ENCODE measurements around the gene FBXO41. TPM values are rescaled to one million over a fixed set of nuclear protein-coding genes. Genes with fewer than 3 reads are reported as not detected.

Gene FBXO41
- total RNA-seq: 0.38 and 1.1 TPM in 2 replicates

DNA sequence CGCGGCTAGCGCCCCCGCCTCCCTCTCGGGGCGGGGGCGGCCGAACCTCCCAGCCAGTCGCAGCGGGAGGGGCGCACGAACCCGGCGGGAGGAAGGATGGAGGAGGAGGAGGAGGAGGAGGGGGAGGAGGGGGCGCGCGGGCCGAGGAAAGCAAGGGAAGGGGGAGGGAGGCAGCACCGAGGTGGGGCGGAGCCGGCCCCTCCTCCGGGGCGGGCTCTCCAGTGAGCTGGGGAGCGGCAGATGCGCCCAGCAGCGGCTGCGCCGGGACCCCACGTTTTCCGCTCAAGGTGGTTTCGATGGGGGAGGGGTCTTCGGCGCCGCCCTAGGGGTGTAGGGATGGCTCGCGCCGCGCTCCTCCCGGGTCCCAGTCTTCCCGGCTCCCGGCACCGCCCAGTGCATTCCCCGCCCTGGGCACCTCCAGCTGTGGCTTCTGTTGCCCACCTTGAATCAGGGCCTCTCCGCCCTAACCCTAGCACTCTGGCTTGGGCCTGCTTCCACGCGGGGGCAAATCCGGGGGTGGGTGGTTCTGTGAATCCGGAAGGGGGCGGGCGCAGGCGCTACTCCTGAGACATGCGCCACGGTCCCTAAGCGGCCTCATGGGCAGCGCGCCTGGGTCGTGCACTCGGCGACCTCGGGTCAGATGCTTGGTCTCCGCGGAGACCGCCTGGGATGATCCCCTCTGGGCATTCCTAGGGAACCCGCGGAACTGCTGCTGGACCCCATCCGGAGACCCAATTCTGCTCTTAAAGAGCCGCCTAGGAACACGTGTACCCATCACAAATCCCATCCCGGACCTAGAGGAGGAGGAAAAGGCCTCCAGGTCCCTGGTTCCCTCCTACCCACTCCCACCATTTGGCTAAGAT, at the start of gene FBXO41:
TSS of gene FBXO41 (minus strand) at position 183 of the 863 bp plus-strand sequence. CDS start 14,848 bp downstream, outside the sequence.

DNA sequence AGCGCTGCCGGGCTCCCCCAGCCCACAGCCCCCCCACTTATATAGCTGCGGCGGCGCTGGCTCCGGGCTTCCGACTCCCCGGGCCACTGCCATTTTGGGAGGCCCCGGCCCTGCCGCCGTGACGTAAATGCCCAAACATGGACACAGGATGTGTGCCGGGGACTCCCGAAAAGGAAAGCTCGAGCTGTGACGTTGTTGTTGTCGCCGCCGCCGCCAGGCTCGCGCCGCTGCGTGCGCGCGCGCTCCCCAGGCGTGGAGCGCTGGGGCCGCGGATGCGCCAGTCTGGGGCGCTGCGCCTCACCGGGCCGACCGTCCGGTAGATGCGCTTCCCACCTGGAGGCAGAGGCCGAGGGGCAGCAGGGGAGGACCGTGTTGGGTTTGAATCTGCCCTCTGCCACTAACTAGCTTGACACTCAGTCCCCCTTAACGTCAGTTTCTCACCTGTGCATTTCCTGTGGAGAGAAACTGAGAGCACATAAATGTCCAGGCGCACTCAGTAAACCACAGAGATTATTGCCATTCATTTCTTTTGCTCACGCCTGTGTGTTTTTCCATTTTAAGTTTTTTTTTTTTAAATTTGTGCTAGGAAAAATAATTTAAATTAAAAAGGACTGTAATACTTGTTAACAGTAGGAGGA, 9.4 kb upstream of the FBXO41 start, which contains the start of gene EGR4:
TSS of gene EGR4 (minus strand) at position 15 of the 638 bp plus-strand sequence. CDS start 231 bp downstream, outside the sequence.

GRCh38 chr2:73233932-73234832, 50.1 kb downstream of the FBXO41 start, which contains the start of gene CCT7:
Gene CCT7 (plus strand): TSS chr2:73234308. CDS start chr2:73234379, 71 bp downstream.

DNA sequence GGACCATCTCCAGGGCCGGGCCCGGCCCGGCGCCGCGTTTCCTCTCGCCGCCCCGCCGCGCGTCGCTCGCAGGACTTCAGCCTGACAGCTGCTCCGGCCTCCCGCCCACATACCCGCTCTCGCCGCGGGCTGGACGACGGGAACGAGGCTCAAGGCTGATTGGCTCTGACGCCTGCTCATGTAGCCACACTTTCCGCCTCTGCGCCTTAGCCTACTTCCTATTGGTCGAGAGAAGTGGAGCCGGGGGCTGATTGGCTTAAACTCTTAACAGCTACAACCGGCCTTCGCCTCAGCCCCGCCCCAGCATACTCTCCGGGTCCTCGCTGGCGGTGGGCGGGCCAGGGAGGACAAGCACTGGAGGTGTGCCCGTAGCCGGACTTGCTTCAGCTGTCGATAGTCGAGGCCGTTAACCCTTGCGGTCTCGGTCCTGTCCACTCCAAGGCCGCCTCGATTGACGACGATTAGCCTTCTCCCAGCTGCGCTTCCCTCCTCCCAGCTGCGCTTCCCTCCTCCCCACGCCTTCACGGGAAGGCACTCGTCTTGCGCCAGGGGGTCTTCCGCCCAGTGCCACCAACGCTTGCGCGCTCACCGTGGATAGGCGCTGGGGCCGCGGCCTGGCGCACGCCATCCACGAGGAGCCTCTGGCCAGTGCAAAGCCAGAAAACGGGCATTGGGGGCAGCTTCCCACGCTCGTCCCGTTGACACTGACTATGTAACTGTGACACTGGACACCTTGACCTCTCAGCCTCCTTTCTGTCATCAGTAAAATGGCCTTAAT, 50.9 kb downstream of the FBXO41 start, which contains the start of gene PRADC1:
TSS of gene PRADC1 (minus strand) at position 86 of the 778 bp plus-strand sequence. CDS start at position 7, 79 bp downstream.

GRCh38 chr2:73214120-73215035, 69.9 kb downstream of the FBXO41 start, which contains the start of gene SMYD5:
Gene SMYD5 (plus strand): TSS chr2:73214245. CDS start chr2:73214267, 22 bp downstream.

Other genes with a start within 250 kb of the FBXO41 start
- gene SFXN5, start 212.8 kb downstream of the FBXO41 start, total RNA-seq: 9.4 and 10.1 TPM in 2 replicates
- 33.0 and 41.7 TPM in 2 replicates for gene RAB11FIP5, start 171.5 kb downstream of the FBXO41 start, total RNA-seq
- gene NOTO, start 81.9 kb downstream of the FBXO41 start, total RNA-seq: not detected in 2 replicates
- gene SMYD5, start 70.2 kb downstream of the FBXO41 start, total RNA-seq: 13.5 and 23.4 TPM in 2 replicates
- gene PRADC1, start 51.2 kb downstream of the FBXO41 start, total RNA-seq: 11.8 and 46.8 TPM in 2 replicates
- gene CCT7, start 50.2 kb downstream of the FBXO41 start, total RNA-seq: 304 and 651 TPM in 2 replicates
- gene EGR4, start 9.1 kb upstream of the FBXO41 start, total RNA-seq: not detected in 2 replicates
- 9.0 and 14.4 TPM in 2 replicates for gene ALMS1, start 101.4 kb upstream of the FBXO41 start, total RNA-seq